Ureter (tissue), 1 donor: Measurements from ENCODE around the gene MAML2. TPM values are rescaled to one million over a fixed set of nuclear protein-coding genes. Genes with fewer than 3 reads are reported as not detected.

Experiments
- DNase-seq: peaks from one replicate; pipeline ENCODE4 v3.0.0-alpha.2; 2020; ENCODE audit warnings: low spot score
- total RNA-seq: library from RNA; stranded (reverse); gene quantifications from one replicate; pipeline ENCODE4 v1.2.4, GENCODE V29; 2023
- donor health status: DM: yes; HTN: yes; CAD: no.

MAML2 gene
- total RNA-seq, 1 donor from 2014 or later: 35.8 TPM

DNA sequence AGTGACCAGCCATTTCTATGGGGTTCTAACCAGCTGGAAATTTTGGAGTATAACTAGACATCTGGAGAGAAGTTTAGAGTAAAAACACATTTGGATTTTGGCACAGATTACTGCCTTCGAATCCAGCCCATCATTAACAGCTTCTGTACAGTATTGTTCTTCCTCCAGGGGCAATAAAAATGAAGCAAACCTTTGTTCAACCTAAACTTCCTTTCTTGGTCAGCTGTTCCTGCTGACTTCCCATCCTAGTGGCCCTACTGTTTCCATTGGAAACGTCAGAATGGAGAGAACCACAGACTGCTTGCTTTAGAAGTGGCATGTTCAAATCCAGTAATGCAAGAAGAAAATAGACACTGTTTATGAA is 215.4 kb downstream of the MAML2 start:
- DNase-seq: no peak

DNA sequence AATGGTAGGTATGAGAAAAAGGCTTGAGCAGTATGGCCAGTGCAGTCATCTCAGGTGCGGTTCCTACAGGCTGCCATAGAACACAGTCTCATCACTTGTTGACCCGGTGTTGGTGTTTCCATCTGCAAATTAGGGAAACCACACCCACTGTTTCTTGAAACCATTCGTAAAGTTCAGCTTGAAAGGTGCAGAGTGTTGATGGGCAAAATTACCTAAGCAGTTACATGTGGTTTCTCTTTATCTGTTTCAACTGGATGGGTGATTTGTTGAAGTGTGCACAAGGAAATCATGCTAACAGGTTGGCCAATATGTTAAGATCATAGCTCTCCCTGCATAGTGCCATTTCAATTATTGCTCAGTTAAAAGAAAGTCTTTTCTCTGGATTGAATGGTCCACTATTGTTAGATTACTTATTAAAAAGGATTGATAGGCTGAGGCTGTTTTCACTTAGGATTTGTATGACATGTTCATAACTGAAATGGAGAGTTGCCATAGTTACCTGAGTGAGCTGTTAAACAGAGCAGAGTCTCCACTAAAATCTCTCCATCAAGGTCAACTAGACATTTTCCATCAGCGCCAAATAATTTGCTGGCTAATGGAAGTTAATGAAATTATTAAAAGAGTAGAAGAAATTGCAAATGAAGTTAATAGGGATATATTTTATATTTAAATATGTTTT is 215.9 kb downstream of the MAML2 start:
- no peak for DNase-seq

DNA sequence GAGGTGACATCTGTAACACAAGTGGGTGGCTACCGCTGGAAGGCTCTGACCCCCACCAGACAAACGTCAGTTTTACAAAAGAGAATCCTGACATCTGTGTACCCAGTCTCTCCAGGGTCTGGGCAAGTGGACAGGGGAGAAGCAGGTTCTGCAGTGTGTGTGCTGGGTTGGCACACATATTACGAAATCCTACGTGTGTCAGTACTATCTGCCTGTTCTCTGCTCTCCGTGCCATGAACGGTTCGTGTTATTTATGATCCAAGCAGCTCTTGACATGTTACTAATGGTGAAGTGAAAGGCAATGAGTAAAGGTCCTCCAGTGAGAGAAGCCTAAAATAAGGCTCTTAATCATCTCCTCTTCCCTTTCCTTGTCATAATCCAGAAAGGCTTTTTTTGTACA is 217.6 kb downstream of the MAML2 start:
- no peak for DNase-seq

DNA sequence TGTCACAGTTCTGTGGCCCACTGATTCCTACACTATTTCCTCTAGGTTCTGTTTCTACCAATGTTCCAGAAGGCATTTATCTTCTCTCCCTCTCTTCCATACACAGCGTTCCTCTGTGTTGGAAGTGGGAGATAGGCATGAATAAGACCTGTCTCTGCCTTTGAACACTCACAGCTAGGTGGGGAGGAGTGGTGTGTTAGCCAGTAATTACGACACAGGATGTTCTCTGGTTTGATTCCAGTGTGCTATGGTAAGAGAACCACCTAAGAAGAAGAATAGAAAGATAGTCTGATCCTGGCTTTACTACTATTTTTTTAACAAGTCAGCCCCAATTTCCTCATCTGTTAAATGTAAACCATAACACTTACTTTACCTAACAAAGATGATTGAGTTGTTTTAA is 218.8 kb downstream of the MAML2 start:
- DNase-seq: no peak

DNA sequence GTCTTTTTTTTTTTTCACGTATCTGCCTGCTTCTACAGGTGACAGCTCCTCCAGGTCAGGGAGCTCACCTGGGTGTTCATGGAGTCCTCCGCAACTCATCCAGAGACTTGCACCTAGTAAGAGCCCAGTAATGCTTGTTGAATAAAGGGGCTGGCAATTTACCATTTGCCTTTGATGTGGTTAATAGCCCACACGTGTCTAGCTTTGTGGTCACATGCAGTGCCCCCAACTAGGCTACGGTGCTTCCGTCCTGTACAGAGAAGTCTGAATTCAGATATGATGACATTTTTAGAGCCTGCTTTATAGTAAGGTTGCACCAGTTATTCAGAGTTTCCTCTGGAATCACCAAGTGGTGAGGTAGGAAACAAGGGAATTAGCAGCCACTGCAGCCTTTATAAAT is 219.7 kb downstream of the MAML2 start:
- no peak for DNase-seq

DNA sequence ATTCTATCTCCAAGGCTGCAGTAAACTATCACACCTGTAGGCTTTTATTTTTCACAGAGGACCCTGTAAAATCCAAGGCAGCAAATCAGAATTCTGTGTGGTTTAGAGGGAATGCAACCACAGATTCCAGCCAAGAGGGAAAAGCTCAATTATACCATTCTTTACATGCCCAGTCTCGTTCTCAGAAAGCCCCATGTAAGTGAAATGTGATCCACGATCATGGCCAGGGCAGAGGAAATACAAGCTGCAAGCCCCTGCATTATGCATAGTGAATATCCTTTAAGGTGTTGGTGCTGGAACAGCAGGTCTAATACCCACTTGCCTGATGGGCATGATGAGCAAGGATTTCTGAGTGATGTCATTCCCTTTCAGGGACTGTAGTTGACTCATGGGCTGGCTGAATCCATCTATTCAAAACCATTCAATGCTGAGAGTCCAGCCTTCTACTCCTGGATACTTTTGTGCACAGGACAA is 220.4 kb downstream of the MAML2 start:
- no peak for DNase-seq

DNA sequence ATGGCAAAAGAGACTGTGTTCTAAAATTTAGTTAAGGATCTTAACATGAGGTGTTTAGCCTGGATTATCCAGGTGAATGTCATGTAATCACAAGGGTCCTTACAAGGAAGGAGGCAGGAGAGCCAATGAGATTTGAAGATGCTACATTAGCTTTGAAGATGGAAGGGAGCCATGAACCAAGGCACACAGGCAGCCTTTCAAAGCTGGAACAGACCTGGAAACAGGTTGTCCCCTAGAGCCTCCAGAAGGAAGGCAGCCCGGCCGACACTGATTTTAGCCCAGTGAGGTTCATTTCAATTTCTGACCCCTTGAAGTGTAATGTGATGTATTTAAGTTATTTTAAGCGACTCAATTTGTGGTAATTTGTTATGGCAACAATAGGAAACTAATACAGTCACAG is 223.8 kb downstream of the MAML2 start:
- DNase-seq: no peak

DNA sequence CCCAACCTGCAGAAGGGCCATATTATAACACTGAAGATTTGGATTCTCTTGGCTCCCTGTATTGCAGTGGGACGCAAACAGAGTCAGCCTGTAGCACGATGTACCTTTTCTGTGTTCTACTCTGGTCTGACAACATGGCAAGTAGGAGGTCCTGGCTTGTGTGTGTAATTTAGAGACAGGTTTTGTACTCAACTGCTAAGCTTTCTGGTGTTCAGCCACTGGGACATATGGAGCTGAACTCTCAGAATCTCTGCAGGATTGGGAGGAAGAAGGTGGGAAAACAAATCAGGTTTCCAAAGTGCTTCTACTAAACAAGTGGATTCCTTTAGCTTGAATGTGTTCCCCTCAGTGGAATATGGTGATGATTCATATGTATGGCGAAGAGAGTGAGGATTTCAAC is 226.6 kb downstream of the MAML2 start:
- DNase-seq: no peak

DNA sequence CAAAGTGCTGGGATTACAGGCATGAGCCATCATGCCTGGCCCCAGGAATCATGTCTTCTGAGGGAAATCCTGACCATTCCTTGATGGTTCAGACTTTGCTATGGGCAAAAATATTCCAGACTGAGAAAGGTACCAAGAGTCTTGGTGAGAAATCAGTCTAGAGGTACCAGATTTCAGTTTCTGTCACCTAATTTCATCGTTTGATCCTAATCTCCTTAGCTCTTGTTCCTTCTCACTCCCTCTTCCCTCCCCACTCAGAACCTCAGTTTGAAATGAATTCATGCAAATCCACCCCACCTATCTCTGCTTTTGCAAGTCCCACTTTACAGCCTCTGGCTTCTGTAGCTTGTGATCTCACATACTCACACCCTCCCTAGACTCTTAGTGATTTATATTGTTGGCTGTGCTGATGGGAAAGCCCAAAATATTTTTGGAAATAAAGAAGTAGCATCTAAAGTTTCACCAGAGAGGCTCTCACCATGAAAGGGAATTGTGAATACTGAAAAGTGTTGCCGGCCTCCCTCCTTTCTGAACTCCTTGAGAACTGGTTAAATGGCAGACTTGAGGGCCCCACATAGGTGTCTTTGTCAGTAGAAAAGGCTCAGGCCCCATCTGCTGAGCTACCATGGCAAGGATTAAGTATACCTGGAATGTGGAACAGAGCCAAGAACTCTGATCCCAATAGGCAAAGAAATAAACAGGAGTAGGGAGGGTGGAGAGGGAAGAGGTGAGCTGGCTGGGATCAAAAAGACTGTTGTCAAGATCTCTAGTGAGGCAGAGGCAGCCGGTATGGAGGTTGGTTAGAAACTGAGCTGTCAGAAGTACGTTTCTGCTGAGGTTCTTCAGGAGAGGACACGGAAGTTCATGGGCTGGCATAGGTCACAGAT is 228.6 kb downstream of the MAML2 start:
- DNase-seq: no peak

DNA sequence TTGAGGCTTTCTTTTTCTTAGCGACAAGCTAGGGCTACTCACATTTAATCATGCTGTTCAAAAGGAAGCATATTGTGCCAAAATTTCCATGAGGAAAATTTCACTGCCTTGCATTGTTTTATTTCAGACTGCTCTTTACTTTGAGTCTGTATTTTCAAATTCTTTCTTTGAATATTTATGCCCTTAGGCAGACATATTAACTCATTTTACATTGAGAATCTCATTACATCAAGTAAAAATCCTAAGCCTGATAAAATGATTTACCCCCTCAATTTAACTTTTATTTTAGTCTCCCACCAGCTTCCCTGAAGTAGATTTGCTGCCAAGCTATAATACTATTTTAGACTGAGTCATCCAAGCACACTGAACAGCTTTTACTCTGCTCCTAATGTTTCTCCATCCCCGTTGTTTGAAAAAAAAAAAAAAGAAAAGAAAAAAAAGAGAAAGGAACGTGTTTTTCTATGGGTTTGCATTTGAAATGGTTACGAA is 229.8 kb downstream of the MAML2 start:
- no peak for DNase-seq

DNA sequence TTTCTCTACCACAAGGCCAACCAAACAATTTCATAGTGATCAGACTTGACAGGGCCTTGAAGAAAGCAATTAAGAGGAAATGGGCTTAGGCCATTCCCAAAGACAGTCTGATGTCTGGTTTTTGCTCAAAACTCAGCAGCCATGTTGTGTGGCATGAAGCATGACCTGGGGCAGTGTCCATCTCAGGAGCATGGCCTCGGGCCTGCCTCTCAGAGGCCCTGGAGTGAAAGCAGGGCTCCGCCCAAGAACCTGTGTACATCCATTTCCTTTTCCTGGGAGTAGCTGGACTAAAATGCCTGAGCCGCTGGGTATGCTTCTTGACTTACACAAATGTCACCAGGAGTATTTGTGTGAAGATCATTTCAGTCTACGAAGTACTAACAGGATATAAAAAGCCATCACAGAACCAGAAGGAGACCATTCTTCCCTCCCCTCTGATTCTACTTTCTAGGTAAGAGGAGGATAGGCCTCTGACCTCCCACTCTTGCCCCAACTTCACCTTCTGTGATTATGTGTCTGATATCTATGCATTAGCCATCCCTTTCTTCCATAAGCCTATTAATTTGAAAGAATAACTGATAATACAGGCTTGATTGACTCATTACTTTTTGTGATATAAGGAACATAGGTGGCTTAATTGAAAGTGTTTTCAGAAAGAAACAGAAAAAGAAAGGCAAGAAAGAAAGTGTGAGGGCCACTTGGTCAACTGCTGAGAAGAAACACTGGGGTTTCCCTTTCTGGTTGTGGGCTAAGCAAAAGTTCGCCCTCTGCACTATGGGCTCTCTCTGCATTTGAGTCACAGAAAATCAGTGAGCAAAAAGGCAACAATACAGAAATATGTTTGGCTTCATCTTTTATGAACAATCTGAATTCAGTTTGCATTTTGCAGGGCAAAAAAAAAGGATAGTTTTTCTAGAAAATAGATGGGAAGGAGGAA is 230.5 kb downstream of the MAML2 start:
- no peak for DNase-seq

DNA sequence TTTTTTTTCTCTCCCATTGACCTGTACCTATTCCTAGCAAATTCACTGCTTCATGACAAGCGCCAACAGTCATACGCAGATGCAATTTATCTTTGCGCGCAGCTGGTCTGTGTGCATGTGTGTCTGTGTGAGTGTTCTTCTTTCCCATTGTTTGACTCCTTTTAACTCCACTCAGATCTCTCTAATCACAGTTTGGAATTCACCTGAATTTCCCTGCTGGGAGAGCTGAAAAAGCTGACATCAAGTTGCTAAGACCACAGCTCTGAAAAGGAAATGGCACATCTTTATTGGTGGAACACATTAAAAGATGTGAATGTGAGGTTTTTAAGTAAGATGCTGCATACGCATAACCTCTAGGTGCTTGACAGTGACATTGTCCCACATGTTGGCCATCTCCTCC is 231.7 kb downstream of the MAML2 start:
- no peak for DNase-seq

DNA sequence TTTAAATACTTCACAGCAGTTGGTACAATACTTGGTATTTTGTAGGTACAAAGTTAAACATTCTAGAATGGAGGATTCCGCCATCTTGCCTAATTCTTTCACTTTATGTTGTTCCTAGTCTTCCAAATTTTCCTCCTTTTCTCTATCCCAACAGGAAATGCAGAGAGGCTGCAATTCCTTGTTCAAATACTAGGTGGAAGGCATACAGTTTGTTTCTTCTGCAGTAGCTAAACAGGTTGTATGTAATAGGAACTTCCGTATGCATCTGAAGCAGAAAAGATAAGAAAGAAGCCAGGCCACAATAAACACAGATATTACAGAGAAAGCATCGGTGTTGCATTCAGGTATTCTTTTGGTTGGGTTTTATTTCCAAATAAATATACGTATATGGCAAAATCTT is 232.7 kb downstream of the MAML2 start:
- DNase-seq: no peak

DNA sequence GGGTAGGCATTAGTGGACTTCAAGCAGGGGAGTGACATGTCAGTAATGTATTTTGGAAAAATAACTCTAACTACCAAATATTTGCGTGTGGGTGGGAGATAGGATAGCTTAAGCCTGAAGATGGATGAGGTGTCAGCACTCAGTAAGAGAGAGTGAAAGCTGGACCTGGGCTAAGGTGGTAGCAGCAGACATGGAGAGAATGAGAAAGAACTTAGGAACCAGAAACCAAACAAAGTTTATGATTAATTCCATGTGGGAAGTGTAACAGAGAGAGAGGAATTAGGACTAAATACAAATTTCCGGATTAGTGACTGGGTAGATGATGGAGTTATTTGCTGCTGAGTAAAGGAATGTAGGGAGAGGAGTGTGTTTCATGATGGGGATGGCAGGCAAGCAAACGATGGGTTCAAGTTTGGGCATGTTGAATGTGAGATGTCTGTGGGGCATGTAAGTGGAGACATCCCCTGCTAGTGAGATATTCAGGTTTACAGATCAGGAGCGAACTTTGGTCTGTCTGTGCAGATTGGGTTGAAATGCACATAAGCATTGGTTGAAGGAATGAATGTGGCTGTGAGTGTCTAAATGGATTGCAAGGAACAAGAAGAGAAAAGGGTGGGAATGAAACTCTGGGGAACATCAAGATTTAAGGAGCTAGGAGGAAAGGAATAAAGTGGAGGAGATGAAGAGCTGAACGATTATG is 233.5 kb downstream of the MAML2 start:
- DNase-seq: no peak

DNA sequence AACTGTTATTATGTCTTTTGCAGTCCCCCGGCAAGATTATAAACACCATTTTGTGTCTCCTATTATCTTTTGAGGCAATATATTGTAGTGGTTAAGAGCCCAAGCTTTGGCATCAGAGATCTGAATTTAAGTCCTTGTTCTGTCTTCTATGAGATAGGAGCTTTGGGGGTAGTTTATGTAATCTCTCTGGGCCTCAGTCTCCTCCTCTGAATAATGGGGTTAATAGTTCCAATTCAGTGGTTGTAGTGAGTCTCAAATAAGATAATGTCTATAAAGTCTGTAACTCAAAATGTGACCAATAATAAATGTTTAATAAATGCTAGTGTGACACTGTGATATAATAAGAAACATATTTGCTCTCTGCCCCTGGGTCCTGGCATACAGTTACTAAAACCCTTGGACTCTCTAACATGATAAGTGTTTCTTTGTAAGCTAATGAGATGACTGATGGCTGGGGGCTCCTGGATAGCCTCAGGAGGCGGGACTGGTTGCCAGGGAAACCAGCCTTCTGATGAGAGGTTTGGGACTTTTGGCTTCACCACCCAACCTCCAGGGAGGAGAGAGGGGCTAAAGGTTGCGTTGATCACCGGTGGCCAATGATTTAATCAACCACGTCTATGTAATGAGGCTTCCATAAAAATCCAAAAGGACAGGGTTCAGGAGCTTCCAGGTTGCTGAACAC is 235.7 kb downstream of the MAML2 start:
- DNase-seq: no peak

DNA sequence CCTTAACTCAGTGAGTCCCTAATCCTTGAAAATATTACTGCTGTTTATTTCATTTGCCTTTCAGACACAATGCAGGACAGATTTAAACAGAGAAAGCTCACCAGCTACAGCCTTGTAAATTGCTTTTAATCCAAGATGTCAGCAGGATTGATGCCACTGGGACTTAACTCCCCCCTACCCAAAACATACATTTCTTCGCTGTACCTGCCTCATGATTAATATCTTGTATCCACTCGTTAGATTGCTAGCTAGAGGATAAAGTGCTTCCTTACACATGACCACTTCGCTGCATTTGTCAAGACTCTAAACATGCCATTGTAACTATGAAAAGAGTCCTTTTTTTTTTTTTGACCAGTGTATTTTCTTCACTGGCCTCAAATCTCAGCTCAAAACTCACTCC is 236.3 kb downstream of the MAML2 start:
- no peak for DNase-seq

DNA sequence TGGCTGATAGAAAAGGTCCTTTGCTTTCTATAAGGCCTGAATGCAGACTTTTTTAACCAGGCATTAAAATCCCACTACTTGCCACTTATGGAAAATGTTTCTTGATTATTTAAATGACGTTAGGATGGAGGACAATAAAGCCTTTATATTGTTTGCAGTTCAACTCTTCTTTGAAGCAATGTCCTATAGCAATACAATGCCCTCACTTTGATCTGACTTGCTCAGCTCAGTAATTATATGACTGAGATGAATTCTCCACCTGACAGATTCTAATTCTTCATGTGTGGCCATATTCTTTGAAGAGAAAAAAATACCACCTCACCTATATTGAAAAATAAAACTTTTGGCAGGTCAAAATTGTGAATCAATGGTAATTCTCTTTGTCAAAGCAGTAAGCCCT is 237.1 kb downstream of the MAML2 start:
- no peak for DNase-seq

DNA sequence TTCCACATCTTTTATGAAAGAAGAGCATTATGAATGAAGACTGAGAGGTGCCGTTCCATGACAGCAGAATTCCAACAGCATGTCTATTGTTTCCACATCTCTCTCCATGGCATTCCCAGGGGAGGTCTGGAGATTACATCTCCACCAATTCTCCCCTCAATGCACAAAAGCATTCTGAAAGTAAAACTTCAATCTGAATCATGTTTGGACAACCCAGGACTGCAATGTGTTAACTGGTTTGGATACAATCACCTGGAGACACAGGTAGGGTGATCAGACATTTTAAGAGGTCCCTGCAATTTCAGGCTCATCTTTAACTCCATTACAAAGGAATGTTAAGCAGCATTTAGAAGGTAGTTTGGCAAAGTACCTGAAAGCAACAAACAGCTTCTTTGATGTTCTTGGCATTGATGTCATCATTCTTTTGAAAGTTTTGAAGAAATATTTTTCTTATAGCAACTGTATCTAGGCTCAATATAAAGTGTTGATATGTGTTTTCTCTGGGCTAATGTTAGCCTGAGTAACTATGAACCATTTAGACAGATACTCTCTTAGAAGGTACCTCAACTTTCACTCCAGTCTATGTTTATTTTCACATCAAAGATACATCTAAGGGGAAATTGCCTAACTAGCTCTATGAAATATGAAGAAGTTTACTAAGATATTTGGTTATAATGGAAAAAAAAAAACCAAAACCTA is 237.6 kb downstream of the MAML2 start:
- no peak for DNase-seq

DNA sequence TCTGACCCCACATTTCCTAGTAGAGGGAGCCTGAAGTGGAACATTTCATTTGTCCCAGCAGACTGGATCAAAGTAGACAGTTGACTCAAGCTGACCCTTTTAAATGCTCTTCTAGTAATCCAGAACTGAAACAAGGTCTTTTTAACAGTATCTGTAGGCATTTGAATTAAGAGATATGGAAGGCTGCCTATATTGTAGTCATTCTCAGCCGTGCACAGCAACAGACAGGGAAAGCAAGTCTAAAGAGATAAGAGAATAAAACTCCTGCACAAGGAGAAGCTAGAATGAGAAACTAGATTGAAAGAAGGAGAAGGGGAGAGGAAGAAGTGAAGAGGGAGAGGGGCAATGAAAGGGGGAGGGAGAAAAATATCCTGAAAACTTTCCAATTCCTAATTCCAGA is 238.5 kb downstream of the MAML2 start:
- DNase-seq: no peak

DNA sequence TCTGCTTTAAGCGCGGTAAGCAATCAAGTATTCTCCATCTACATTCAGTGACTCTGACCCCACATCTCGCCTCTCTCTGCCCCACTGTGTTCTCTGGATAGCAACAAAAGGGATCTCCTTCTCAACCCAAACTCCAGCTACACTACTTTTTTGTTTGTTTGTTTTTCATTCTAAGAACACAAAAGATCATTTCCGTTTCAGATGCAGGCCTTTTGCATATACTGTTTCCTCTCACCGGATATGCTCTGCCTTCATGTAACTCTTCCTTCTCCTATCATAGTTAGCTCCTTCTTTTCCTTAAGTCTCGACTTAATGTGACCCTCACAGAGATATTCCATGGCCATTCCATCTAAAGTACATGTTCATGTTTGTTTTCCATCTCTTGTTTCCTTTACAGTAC is 239.3 kb downstream of the MAML2 start:
- DNase-seq: no peak
